ENCODE results near the gene IFRD2. TPM values are rescaled to one million over a fixed set of nuclear protein-coding genes. Genes with fewer than 3 reads are reported as not detected.

The IFRD2 gene
- total and polyA plus RNA-seq, 2 of the 13 experiments (the other 11 are each of a cell fraction or from before 2014, with no cell fraction given): 32.8 to 96.1 TPM

GRCh38 chr3:50245831-50246516 lies 46.3 kb downstream of the IFRD2 start (continued):
- TF ChIP-seq ETS1 (CRISPR knock-in tag; IDR thresholded peaks at IDR 0.05) (no peak), ZBTB20 (CRISPR knock-in tag; IDR thresholded peaks at IDR 0.05; ENCODE audit: borderline replicate concordance, low read depth) (0 out of 2 replicates have a peak, but pooled peaks have one; percentile 43), ZNF670 (CRISPR knock-in tag; IDR thresholded peaks at IDR 0.05; ENCODE audit: borderline replicate concordance) (no peak), ELF3 (CRISPR knock-in tag; IDR thresholded peaks at IDR 0.05) (peak; percentile 32; the same call in 1 of the 2 replicates), NR2F2 (IDR thresholded peaks at IDR 0.05; ENCODE audit: borderline replicate concordance, low read depth) (no peak), HDAC2 (CRISPR knock-in tag; IDR thresholded peaks at IDR 0.05) (peak; percentile 20; the same call in 1 of the 2 replicates), ZIK1 (CRISPR knock-in tag; IDR thresholded peaks at IDR 0.05; ENCODE audit: borderline replicate concordance, low read depth) (no peak), SCMH1 (CRISPR knock-in tag; IDR thresholded peaks at IDR 0.05; ENCODE audit: borderline replicate concordance) (no peak), XBP1 (CRISPR knock-in tag; IDR thresholded peaks at IDR 0.05) (no peak), FOXC1 (CRISPR knock-in tag; IDR thresholded peaks at IDR 0.05; ENCODE audit: borderline replicate concordance) (peak; percentile 64; the same call in 1 of the 2 replicates), ZNF770 (CRISPR knock-in tag; IDR thresholded peaks at IDR 0.05) (0 out of 2 replicates have a peak, but pooled peaks have one; percentile 23), ZNF138 (CRISPR knock-in tag; IDR thresholded peaks at IDR 0.05; ENCODE audit: low read depth) (no peak)
- TF ChIP-seq, protein P1, sequence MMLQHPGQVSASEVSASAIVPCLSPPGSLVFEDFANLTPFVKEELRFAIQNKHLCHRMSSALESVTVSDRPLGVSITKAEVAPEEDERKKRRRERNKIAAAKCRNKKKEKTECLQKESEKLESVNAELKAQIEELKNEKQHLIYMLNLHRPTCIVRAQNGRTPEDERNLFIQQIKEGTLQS (CRISPR knock-in tag; IDR thresholded peaks at IDR 0.05): no peak
- TF ChIP-seq, protein P2, sequence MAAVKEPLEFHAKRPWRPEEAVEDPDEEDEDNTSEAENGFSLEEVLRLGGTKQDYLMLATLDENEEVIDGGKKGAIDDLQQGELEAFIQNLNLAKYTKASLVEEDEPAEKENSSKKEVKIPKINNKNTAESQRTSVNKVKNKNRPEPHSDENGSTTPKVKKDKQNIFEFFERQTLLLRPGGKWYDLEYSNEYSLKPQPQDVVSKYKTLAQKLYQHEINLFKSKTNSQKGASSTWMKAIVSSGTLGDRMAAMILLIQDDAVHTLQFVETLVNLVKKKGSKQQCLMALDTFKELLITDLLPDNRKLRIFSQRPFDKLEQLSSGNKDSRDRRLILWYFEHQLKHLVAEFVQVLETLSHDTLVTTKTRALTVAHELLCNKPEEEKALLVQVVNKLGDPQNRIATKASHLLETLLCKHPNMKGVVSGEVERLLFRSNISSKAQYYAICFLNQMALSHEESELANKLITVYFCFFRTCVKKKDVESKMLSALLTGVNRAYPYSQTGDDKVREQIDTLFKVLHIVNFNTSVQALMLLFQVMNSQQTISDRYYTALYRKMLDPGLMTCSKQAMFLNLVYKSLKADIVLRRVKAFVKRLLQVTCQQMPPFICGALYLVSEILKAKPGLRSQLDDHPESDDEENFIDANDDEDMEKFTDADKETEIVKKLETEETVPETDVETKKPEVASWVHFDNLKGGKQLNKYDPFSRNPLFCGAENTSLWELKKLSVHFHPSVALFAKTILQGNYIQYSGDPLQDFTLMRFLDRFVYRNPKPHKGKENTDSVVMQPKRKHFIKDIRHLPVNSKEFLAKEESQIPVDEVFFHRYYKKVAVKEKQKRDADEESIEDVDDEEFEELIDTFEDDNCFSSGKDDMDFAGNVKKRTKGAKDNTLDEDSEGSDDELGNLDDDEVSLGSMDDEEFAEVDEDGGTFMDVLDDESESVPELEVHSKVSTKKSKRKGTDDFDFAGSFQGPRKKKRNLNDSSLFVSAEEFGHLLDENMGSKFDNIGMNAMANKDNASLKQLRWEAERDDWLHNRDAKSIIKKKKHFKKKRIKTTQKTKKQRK (IDR thresholded peaks at IDR 0.05; ENCODE audit: low read length): no peak
- TF ChIP-seq, protein P3, sequence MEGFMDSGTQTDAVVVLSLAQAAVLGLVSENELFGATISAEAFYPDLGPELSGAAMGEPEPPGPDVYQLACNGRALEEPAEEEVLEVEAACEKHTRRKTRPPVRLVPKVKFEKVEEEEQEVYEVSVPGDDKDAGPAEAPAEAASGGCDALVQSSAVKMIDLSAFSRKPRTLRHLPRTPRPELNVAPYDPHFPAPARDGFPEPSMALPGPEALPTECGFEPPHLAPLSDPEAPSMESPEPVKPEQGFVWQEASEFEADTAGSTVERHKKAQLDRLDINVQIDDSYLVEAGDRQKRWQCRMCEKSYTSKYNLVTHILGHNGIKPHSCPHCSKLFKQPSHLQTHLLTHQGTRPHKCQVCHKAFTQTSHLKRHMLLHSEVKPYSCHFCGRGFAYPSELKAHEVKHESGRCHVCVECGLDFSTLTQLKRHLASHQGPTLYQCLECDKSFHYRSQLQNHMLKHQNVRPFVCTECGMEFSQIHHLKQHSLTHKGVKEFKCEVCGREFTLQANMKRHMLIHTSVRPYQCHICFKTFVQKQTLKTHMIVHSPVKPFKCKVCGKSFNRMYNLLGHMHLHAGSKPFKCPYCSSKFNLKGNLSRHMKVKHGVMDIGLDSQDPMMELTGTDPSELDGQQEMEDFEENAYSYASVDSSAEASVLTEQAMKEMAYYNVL (CRISPR knock-in tag; IDR thresholded peaks at IDR 0.05; ENCODE audit: borderline replicate concordance): peak; percentile 80; the same call in 1 of the 2 replicates
- TF ChIP-seq, protein P4, sequence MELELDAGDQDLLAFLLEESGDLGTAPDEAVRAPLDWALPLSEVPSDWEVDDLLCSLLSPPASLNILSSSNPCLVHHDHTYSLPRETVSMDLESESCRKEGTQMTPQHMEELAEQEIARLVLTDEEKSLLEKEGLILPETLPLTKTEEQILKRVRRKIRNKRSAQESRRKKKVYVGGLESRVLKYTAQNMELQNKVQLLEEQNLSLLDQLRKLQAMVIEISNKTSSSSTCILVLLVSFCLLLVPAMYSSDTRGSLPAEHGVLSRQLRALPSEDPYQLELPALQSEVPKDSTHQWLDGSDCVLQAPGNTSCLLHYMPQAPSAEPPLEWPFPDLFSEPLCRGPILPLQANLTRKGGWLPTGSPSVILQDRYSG (CRISPR knock-in tag; IDR thresholded peaks at IDR 0.05): no peak

All from HepG2 (cell line).